GOT3 (cell line): ENCODE results near the gene KDM3B.
"Not testable (repeated sequence)": the region's sequence is repeated elsewhere in the genome, so short reads cannot be mapped to it uniquely, and the experiment has no call there.

Source experiments
- DNase-seq: peaks from one replicate; lab custom pipeline; 2025; ENCODE audit warnings: mixed read lengths; lab: John Stamatoyannopoulos, UW

Gene KDM3B

DNA sequence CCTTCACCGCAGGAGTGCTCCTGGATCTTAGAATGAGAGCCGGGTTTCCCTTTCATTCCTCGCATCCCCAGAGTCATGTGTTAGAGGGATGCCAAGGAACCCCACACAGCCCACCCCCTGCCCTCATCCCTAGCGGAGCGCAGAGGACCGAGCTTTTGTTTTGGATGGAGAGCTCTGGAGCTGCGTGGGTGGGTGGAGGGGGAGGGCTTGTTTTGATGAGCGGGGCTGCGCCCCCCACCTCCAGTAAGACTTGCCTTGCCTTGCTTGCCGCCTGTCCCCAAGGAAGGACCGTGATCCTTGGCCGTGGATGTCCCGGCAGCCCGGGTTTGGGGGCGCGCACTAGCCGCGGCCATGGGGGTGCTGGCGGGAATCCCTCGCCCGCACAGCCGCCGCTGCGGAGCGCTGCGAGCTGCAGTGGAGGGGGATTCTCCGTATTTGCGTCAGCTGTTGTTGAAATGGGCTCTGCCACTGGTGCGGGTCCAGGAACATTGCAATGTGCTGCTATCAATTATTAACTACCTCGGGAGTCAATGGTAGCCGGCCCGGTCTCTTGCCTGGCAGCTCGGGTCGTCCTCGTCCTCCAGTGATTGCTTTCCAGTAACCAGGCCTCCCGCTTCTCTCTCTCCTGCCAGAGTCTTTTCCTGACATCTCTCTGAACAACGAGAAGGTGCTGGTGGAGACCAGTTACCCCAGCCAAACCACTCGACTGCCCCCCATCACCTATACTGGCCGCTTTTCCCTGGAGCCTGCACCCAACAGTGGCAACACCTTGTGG is 113.8 kb downstream of the KDM3B start:
- no peak for DNase-seq

GRCh38 chr5:138466900-138467710 is 114.6 kb downstream of the KDM3B start:
- DNase-seq: no peak

GRCh38 chr5:138467711-138468132 is 115.2 kb downstream of the KDM3B start:
- DNase-seq: no peak

GRCh38 chr5:138468133-138468965 is 115.9 kb downstream of the KDM3B start:
- no peak for DNase-seq

DNA sequence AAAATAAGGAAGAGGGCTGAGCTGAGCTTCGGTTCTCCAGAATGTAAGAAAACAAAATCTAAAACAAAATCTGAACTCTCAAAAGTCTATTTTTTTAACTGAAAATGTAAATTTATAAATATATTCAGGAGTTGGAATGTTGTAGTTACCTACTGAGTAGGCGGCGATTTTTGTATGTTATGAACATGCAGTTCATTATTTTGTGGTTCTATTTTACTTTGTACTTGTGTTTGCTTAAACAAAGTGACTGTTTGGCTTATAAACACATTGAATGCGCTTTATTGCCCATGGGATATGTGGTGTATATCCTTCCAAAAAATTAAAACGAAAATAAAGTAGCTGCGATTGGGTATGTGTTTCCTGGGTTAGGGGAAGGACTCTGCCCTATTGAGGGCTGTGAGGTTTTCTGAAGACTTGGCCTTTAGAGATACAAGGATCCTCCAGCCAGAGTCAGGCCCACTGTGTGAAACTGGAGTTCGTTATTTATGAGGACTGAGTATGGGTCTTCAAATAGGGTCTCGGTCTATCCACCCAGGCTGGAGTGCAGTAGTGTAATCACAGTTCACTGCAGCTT is 116.6 kb downstream of the KDM3B start:
- no peak for DNase-seq

DNA sequence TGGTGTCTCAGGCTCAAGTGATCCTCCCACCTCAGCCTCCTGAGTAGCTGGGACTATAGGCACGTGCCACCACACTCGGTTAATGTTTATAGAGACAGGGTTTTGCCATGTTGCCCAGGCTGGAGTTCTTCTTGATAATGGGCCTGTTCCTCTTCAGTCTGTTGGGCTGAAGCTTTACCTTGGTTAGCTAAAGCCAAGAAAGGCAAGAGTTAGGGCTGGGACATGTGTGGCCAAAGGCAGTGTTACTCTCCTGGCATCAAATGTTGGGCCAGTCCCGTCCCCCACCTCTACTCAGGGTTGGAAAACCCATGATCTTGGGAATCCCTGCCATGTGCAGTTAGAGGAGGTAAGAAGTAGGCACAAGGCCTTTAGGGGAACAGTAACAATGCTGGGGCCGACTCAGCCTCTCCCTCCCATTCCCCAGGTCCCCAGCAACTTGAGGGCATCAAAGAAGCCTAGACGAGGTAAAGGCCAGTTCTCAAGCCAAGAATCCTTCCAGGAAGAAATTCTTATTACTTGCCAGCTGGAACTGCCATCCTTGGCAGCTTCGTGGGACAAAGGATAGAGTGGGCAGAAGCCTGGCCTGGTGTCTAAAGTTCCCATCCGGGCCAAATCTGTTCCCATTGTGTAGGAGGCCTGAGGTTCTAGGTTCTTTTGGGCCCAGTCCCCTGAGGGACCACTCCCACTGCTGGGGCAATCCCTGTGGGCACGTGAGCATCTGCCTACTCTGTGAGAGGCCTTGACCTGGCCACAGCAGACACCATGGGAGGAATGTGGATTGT is 117.2 kb downstream of the KDM3B start:
- peak; percentile 81 for DNase-seq

- peak; percentile 63 for DNase-seq
Measured at GRCh38 chr5:138470322-138471051, 118.0 kb downstream of the KDM3B start.

- DNase-seq: no peak
Measured at GRCh38 chr5:138471052-138471361, 118.5 kb downstream of the KDM3B start.

GRCh38 chr5:138472353-138472752 is 119.9 kb downstream of the KDM3B start:
- no peak for DNase-seq

- DNase-seq: not testable (repeated sequence)
Measured at GRCh38 chr5:138473151-138473550, 120.7 kb downstream of the KDM3B start.

GRCh38 chr5:138476918-138477317 is 124.4 kb downstream of the KDM3B start:
- DNase-seq: no peak

GRCh38 chr5:138482638-138483037 is 130.2 kb downstream of the KDM3B start:
- DNase-seq: no peak
